GM12873 (cell line): ENCODE measurements around the gene GNAI1.

Source experiments
- CTCF ChIP-seq: IDR thresholded peaks from 2 replicates; pipeline ENCODE4 v1.5.1; 2012; ENCODE audit warnings: low read depth, mild to moderate bottlenecking, moderate library complexity, low read length, control low read depth; ENCODE audit not compliant: insufficient read depth; ENCODE audit errors: missing control alignments

GNAI1 gene

GRCh38 chr7:80243425-80243824 is 108.8 kb downstream of the GNAI1 start:
- TF ChIP-seq CTCF: no peak

GRCh38 chr7:80244206-80244916 is 109.7 kb downstream of the GNAI1 start:
- TF ChIP-seq CTCF: no peak

- TF ChIP-seq CTCF: no peak
These were observed 112.5 kb downstream of the GNAI1 start for GRCh38 chr7:80247144-80247543.

GRCh38 chr7:80247891-80248290 is 113.3 kb downstream of the GNAI1 start:
- no peak for TF ChIP-seq CTCF

- no peak for TF ChIP-seq CTCF
These were observed 114.6 kb downstream of the GNAI1 start for GRCh38 chr7:80249184-80249583.

GRCh38 chr7:80249619-80250295 is 115.1 kb downstream of the GNAI1 start:
- TF ChIP-seq CTCF: no peak

- no peak for TF ChIP-seq CTCF
These were observed 118.6 kb downstream of the GNAI1 start for GRCh38 chr7:80253237-80253636.
